Epithelial cell of esophagus (primary cell): ENCODE results near the gene ZRANB3.

ENCODE experiments used
- DNase-seq: peaks from one replicate; pipeline ENCODE4 v3.0.0; 2010; ENCODE audit warnings: low read depth
- H3K4me3 ChIP-seq: 2 replicates; pipeline ENCODE4 v1.5.1; 2011; ENCODE audit warnings: mild to moderate bottlenecking, low read length, control low read depth
- TF ChIP-seq, protein P1 (sequence below): IDR thresholded peaks from 2 replicates; pipeline ENCODE4 v1.5.1; 2011; ENCODE audit warnings: low read depth, mild to moderate bottlenecking, low read length, control low read depth, inconsistent platforms; ENCODE audit not compliant: insufficient read depth; ENCODE audit errors: missing control alignments

ZRANB3 gene

DNA sequence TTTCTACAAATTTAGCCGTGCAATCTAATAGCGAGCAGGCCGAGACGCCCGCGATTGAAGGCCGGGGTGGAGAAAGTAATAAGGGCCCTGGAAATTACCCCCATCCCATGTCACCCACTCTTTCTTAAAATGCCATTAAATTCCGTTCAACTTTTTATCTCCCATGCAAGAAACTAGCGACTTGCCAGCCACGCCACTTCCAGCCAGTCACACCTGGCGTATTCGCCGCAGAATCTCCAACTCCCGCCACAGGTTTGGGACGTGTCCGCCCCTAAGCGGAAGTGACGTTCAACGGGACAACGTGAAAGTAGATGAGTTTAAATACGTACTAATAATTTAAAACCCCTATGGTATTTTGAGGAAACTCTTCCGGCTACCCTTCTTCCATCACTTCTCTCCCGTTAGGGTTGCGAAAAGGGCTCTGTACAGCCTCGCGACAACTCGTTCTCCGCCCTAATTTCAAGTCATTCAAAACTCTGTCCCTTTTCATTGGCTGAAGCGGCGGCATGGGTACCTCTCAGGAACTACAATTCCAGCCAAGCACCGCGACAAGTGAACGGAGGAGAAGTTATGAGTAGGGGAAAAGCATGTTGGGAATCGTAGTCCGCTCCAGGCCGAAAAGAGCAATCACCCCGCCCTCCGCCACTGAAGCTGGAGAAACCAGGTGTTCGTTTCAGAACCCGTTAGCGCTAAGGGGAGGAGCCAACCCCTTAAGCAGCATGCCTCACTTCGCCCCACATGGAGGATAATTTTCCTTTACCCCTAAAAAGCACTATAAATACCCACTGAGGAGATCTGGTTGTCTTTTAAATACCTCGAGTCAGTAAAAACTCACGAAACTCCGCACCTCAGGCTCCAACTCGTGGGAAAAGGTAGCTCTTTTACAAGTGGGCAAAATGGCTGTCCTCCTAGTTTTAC, at the start of gene ZRANB3:
ZRANB3 (minus strand) TSS at position 906 of the 918 bp plus-strand sequence.
- peak; percentile 99 for DNase-seq
- peak within 1 kb of the TSS; percentile 79 for H3K4me3 ChIP-seq
- TF ChIP-seq, protein P1, sequence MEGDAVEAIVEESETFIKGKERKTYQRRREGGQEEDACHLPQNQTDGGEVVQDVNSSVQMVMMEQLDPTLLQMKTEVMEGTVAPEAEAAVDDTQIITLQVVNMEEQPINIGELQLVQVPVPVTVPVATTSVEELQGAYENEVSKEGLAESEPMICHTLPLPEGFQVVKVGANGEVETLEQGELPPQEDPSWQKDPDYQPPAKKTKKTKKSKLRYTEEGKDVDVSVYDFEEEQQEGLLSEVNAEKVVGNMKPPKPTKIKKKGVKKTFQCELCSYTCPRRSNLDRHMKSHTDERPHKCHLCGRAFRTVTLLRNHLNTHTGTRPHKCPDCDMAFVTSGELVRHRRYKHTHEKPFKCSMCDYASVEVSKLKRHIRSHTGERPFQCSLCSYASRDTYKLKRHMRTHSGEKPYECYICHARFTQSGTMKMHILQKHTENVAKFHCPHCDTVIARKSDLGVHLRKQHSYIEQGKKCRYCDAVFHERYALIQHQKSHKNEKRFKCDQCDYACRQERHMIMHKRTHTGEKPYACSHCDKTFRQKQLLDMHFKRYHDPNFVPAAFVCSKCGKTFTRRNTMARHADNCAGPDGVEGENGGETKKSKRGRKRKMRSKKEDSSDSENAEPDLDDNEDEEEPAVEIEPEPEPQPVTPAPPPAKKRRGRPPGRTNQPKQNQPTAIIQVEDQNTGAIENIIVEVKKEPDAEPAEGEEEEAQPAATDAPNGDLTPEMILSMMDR, result no peak

DNA sequence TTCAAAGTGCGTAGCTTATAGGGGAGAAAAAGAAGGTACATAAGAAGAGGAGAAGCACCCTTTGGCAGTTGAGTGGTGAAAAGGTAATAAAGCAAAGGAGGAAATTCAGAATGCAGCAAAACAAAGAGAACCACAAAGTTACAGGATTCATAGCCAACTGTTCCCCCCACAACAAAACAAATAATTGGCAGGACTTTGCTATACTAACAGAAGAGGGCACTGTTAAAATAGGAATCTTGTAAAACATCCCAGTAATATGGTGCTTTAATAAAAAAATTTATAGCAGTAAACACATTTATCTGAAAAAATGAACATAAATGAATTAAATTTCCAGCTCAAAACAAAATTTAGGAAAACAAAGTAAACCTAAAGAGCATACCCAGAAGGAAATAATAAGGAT, 42.6 kb upstream of the ZRANB3 start:
- no peak overlapping the region for H3K4me3 ChIP-seq
- DNase-seq, result no peak
- TF ChIP-seq, protein P1, result no peak

DNA sequence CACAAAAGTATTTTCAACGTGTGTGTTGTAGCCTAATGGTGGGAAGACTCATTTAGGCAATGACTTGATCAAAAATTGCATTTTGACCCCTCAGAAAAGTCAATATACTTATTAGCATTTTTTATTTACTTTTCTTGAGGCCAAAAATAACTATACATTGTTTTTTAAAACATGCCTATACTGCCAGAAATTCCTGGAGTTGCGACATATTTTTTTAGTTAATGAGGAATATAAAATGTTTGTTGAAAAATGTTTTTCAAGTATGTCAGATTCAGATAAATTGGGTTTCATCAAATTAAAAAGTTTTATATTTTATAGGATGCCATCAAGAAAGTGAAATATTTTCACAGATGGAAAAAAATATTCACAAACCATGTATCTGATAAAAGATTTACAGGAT, 39.9 kb upstream of the ZRANB3 start:
- H3K4me3 ChIP-seq, result no peak overlapping the region
- TF ChIP-seq, protein P1, result no peak
- no peak for DNase-seq

- TF ChIP-seq, protein P1, result no peak
- H3K4me3 ChIP-seq, result no peak overlapping the region
- peak; percentile 57 for DNase-seq
Measured at GRCh38 chr2:135563793-135564192, 32.8 kb upstream of the ZRANB3 start.

GRCh38 chr2:135561925-135562324, 30.9 kb upstream of the ZRANB3 start:
- TF ChIP-seq, protein P1, result no peak
- DNase-seq, result no peak
- no peak overlapping the region for H3K4me3 ChIP-seq

- DNase-seq, result no peak
- TF ChIP-seq, protein P1, result no peak
Measured at GRCh38 chr2:135557530-135557929, 26.5 kb upstream of the ZRANB3 start.

GRCh38 chr2:135555311-135555710, 24.3 kb upstream of the ZRANB3 start:
- TF ChIP-seq, protein P1, result no peak
- no peak for DNase-seq
- H3K4me3 ChIP-seq, result no peak overlapping the region

More at GRCh38 chr2:135557530-135557929, 26.5 kb upstream of the ZRANB3 start:
- H3K4me3 ChIP-seq, result no peak overlapping the region
